Endothelial cell of umbilical vein (primary cell): Measurements from ENCODE around the gene STC2. TPM values are rescaled to one million over a fixed set of nuclear protein-coding genes. Genes with fewer than 3 reads are reported as not detected.
A peak's percentile ranks its signal among the peaks of the same experiment; 100 is the strongest.

Experiments used
- BruUV-seq: library from RNA; stranded (reverse); fragments of 400-500 nt; replicated peaks from 2 replicates; lab custom pipeline; 2021; lab: Mats Ljungman, UMichigan
- CTCF ChIA-PET: fragments of 300-600, 350-600 bp; sonication (Branson Sonifier 250); formaldehyde crosslinking; loops from one replicate; lab custom pipeline; 2021; ENCODE audit warnings: antibody characterized with exemption, inconsistent platforms; lab: Charles Lee
- POLR2A ChIA-PET: fragments of 300-600, 350-600 bp; sonication (Branson Sonifier 250); formaldehyde crosslinking; loops from one replicate; lab custom pipeline; 2021; ENCODE audit warnings: antibody characterized with exemption, inconsistent platforms; lab: Charles Lee
- DNase-seq: peaks from one replicate; pipeline ENCODE4 v3.0.0-alpha.2; 2011; ENCODE audit warnings: low read depth, low spot score
- FAIRE-seq: peaks from 2 replicates; lab custom pipeline; 2011; peaks lifted over from hg19 to GRCh38; lab: Jason Lieb, UNC
- H2AFZ ChIP-seq: 2 replicates; pipeline ENCODE4 v1.6.0; 2012; ENCODE audit warnings: low read depth, low read length, control low read depth, inconsistent platforms
- H3K27ac ChIP-seq: 2 replicates; pipeline ENCODE4 v1.5.1; 2011; ENCODE audit warnings: low read depth, mild to moderate bottlenecking, control low read depth, low read length, moderate library complexity; ENCODE audit not compliant: insufficient read depth
- H3K27me3 ChIP-seq, 2 experiments: 2 replicates each; pipeline versions ENCODE4 v1.6.0 to v1.6.1; 2011; ENCODE audit warnings: low read length in 2 of 2, mixed read lengths in 1 of 2; ENCODE audit not compliant: control insufficient read depth in 2 of 2, insufficient read depth in 2 of 2
- H3K36me3 ChIP-seq, 2 experiments: 2 replicates in 1 of 2; 3 replicates in 1 of 2; pipeline ENCODE4 v1.5.1; 2011; ENCODE audit warnings: low read length in 2 of 2, mild to moderate bottlenecking in 1 of 2, moderate library complexity in 1 of 2; ENCODE audit not compliant: control insufficient read depth in 2 of 2, insufficient read depth in 2 of 2; ENCODE audit errors: extremely low read depth in 1 of 2
- H3K4me1 ChIP-seq: 3 replicates; pipeline ENCODE4 v1.5.1; 2011; ENCODE audit warnings: mild to moderate bottlenecking, low read length; ENCODE audit not compliant: control insufficient read depth, insufficient read depth; ENCODE audit errors: extremely low read depth
- H3K4me2 ChIP-seq: 2 replicates; pipeline ENCODE4 v1.6.1; 2011; ENCODE audit warnings: low read length, control low read depth, mixed read lengths; ENCODE audit not compliant: insufficient read depth
- H3K4me3 ChIP-seq, 3 experiments: fragments of 200-600 bp in 1 of 3; sonication (generic), shearing (Covaris generic) in 1 of 3; replicated peaks in 1 of 3; 2 replicates each; pipeline ENCODE4 v1.5.1; 2011 to 2016; ENCODE audit warnings: control low read depth in 3 of 3, low read length in 3 of 3, mild to moderate bottlenecking in 2 of 3, inconsistent platforms in 1 of 3, low read depth in 1 of 3, moderate library complexity in 1 of 3; ENCODE audit not compliant: insufficient read depth in 1 of 3
- H3K79me2 ChIP-seq: 2 replicates; pipeline ENCODE4 v1.6.0; 2012; ENCODE audit warnings: low read length, inconsistent platforms; ENCODE audit not compliant: control insufficient read depth, insufficient read depth
- H3K9ac ChIP-seq: replicated peaks from 2 replicates; pipeline ENCODE3; 2011; ENCODE audit warnings: low read length, control low read depth; ENCODE audit not compliant: insufficient read depth; ENCODE audit errors: extremely low read depth
- H3K9me1 ChIP-seq: replicated peaks from 3 replicates; pipeline ENCODE4 v1.6.0; 2011; ENCODE audit warnings: mild to moderate bottlenecking, low read length; ENCODE audit not compliant: control insufficient read depth, insufficient read depth; ENCODE audit errors: extremely low read depth
- H3K9me3 ChIP-seq: replicated peaks from 2 replicates; pipeline ENCODE4 v1.5.1; 2012; ENCODE audit warnings: low read length, inconsistent platforms; ENCODE audit not compliant: control insufficient read depth, insufficient read depth
- H4K20me1 ChIP-seq: replicated peaks from 2 replicates; pipeline ENCODE3; 2011; ENCODE audit warnings: mild to moderate bottlenecking, low read length; ENCODE audit not compliant: control insufficient read depth, insufficient read depth; ENCODE audit errors: extremely low read depth
- EZH2 ChIP-seq: IDR thresholded peaks from 2 replicates; pipeline ENCODE4 v1.6.1; 2012; ENCODE audit warnings: borderline replicate concordance, low read depth, mild to moderate bottlenecking, moderate library complexity, low read length, inconsistent platforms; ENCODE audit not compliant: severe bottlenecking
- FOS ChIP-seq: IDR thresholded peaks from 2 replicates; pipeline ENCODE4 v1.6.1; 2011; ENCODE audit warnings: mild to moderate bottlenecking, low read length, moderate library complexity, borderline replicate concordance; ENCODE audit not compliant: insufficient read depth
- GATA2 ChIP-seq: IDR thresholded peaks from 2 replicates; pipeline ENCODE4 v1.7.0; 2011; ENCODE audit warnings: low read depth, mild to moderate bottlenecking, moderate library complexity, mixed read lengths, low read length; ENCODE audit not compliant: insufficient read length, insufficient read depth
- JUN ChIP-seq: IDR thresholded peaks from 2 replicates; pipeline ENCODE4 v1.6.1; 2011; ENCODE audit warnings: borderline replicate concordance, low read depth; ENCODE audit not compliant: insufficient read length, insufficient read depth
- MYC ChIP-seq: IDR thresholded peaks from one replicate; pipeline ENCODE4 v1.6.1; 2011; ENCODE audit warnings: mild to moderate bottlenecking, low read depth, low read length
- POLR2A ChIP-seq: IDR thresholded peaks from 2 replicates; pipeline ENCODE4 v1.6.1; 2012; ENCODE audit warnings: low read depth, mild to moderate bottlenecking, control low read depth, low read length
- POLR2AphosphoS5 ChIP-seq: IDR thresholded peaks from 2 replicates; pipeline ENCODE4 v1.6.1; 2012; ENCODE audit warnings: low read depth, mild to moderate bottlenecking, control low read depth, low read length, moderate library complexity; ENCODE audit not compliant: insufficient read depth
- dilution Hi-C: fragments of 300-500 bp; cut with MboI; formaldehyde crosslinking; loops from one replicate; pipeline ENCODE4 v1.15.0; 2019; ENCODE audit warnings: low sequenced_read_pairs; ENCODE audit not compliant: extremely low pct_ligation_motif_present
- intact Hi-C: fragments of 100-400 bp; cut with micrococcal nuclease; formaldehyde crosslinking; loops from one replicate; pipeline ENCODE4 v1.10.0; 2022
- polyA plus RNA-seq, 4 experiments: library from polyadenylated mRNA; depleted of rRNA in 3 of 4; stranded (reverse) in 3 of 4; unstranded in 1 of 4; fragments of >200 nt; gene quantifications; 2 replicates each; pipeline versions ENCODE4 v1.2.1 to v1.2.3, GENCODE V29; 2011 to 2012; ENCODE audit warnings: missing spikeins in 1 of 4
- total RNA-seq: library from RNA; stranded (reverse); gene quantifications from 2 replicates; pipeline ENCODE4 v1.2.3, GENCODE V29; 2021
- TF ChIP-seq, protein P1 (sequence below), 2 donors: IDR thresholded peaks; 1 replicate in 1 of 2; 2 replicates in 1 of 2; pipeline ENCODE4 v1.5.1; 2011; ENCODE audit warnings: low read length in 2 of 2, mild to moderate bottlenecking in 2 of 2, moderate library complexity in 2 of 2, control low read depth in 1 of 2, inconsistent platforms in 1 of 2, low read depth in 1 of 2; ENCODE audit not compliant: insufficient read depth in 1 of 2; ENCODE audit errors: extremely low read depth in 1 of 2
- TF ChIP-seq, protein P2 (sequence below): IDR thresholded peaks from 2 replicates; pipeline ENCODE4 v1.6.1; 2011; ENCODE audit not compliant: insufficient read depth, insufficient read length

Gene STC2
- total and polyA plus RNA-seq, 2 donors (not counting 3 experiments of a cell fraction or from before 2014, with no cell fraction given), result 19.0 to 26.9 TPM

DNA sequence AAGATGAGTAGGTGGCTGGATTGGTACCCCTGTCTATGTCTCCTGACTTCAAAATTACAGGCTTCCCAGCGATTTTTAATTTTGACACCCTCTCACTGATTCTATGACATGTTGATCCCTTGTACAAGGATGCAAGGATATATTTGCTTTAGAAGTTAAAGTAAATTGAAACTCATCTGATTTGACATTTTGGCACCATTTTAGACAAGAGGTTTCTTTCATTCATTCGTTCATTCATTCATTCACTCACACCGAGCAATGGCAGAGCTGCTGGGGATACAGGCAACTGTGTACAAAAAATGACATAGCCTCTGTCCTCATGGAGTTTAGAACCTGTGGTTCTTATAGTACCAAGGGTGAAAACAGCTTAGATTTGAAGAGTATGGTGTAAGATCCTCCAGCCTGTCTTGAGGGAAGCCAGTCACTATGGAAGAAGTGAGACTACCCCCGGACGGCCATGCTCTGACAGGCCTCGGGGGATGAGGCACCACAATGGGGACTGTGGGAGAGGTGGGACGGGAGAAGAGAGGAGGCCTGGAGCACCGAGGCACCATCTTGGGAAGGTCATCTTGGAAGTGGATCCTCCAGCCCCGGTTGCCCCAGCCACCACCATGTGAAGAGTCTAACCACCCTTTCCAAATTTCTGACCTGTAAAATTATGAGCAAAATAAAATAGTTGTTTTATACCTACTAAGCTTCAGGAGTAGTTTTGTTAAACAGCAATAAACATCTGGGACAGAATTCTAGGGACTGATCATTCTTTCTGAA is 16.2 kb downstream of the STC2 start:
- no peaks in the 10 kb centered on the region for H3K9me1 ChIP-seq
- no peaks in the 10 kb centered on the region for H3K79me2 ChIP-seq
- no peak for DNase-seq
- no peaks in the 10 kb centered on the region for H3K9me3 ChIP-seq
- H3K27ac ChIP-seq, result no peak overlapping the region
- ChIA-PET POLR2A (no interaction called here), CTCF (interaction anchor here (1.2 to 3.4 kb wide), 7 partner anchors 9 to 270 kb away, joined by 3 to 31 read pairs (median 9); no protein-coding TSS in a partner anchor)
- H3K4me3 ChIP-seq, result no peak overlapping the region
- H3K9ac ChIP-seq, result no peak overlapping the region
- no peak overlapping the region for H3K4me2 ChIP-seq
- no peaks in the 10 kb centered on the region for H3K36me3 ChIP-seq
- H3K4me1 ChIP-seq, result no peaks in the 10 kb centered on the region
- FAIRE-seq, result no peak
- dilution Hi-C loops (no loop called here), intact Hi-C loops (no loop called here)
- BruUV-seq, result no TSS peak
- no peaks in the 10 kb centered on the region for H3K27me3 ChIP-seq
- H2AFZ ChIP-seq, result no peak overlapping the region
- H4K20me1 ChIP-seq, result no peaks in the 10 kb centered on the region
- TF ChIP-seq FOS, result no peak
- no peak for TF ChIP-seq GATA2

DNA sequence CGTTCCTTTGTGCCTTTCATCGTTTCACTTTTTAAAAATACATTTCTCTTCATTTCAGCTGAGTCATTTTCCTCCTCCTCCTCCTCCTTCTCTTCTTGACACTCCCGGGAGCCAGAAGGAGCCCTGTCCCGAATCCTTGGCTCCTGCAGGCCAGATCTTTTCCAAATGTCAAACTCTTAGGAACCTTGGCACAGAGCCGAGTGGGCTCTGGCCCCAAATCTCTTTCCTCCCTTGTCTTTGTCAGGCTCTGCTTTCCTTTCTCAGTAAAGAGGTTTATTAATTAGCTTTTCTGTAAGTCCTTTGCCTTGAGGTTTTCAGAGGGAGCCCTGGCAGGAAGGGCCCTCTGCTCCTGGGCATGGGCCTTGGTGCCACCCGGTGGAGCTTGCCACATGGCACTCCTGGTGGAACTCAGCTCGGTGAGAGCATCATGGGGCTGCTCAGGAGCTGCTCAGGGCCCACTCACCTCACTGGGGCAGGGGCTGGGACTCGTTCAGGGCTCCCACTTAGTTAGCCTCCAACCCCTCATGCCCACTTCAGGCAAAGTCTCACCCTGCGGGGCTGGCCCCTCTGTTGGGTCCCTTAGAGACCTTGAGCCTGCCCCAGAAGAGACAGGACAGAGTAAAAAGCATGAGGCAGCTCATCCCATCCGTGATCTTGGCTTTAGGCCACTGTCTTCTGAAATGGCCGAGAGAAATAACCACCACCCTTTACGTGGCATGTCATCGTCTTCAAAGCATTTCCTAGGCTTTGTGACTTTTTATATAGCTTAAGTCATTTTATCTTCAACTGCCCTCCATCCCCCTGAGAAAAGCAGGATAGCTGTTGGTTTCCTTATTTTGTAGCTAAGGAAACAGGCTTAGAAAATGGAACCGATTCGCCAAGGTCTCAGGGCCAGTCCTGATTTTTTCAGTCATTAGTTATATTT is 17.1 kb downstream of the STC2 start:
- H3K36me3 ChIP-seq, result no peaks in the 10 kb centered on the region
- no peaks in the 10 kb centered on the region for H3K79me2 ChIP-seq
- H3K4me1 ChIP-seq, result no peaks in the 10 kb centered on the region
- no peak overlapping the region for H3K27ac ChIP-seq
- intact Hi-C loops, result no loop called here
- H2AFZ ChIP-seq, result peak overlapping the region; percentile 17
- no peak overlapping the region for H3K9ac ChIP-seq
- dilution Hi-C loops, result no loop called here
- H3K4me3 ChIP-seq, result no peak overlapping the region
- no peaks in the 10 kb centered on the region for H4K20me1 ChIP-seq
- no peak overlapping the region for H3K4me2 ChIP-seq
- no TSS peak for BruUV-seq
- TF ChIP-seq FOS, result no peak
- TF ChIP-seq, protein P1, sequence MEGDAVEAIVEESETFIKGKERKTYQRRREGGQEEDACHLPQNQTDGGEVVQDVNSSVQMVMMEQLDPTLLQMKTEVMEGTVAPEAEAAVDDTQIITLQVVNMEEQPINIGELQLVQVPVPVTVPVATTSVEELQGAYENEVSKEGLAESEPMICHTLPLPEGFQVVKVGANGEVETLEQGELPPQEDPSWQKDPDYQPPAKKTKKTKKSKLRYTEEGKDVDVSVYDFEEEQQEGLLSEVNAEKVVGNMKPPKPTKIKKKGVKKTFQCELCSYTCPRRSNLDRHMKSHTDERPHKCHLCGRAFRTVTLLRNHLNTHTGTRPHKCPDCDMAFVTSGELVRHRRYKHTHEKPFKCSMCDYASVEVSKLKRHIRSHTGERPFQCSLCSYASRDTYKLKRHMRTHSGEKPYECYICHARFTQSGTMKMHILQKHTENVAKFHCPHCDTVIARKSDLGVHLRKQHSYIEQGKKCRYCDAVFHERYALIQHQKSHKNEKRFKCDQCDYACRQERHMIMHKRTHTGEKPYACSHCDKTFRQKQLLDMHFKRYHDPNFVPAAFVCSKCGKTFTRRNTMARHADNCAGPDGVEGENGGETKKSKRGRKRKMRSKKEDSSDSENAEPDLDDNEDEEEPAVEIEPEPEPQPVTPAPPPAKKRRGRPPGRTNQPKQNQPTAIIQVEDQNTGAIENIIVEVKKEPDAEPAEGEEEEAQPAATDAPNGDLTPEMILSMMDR (IDR thresholded peaks at IDR 0.05; ENCODE audit: extremely low read depth in 1 of 2, insufficient read depth in 1 of 2, low read depth in 1 of 2, low read length in 2 of 2), result no peak
- TF ChIP-seq POLR2AphosphoS5, result no peak
- TF ChIP-seq MYC, result no peak
- TF ChIP-seq POLR2A, result no peak
- no peak for TF ChIP-seq GATA2
- no peak for TF ChIP-seq EZH2
- no peak for TF ChIP-seq JUN
- TF ChIP-seq, protein P2, sequence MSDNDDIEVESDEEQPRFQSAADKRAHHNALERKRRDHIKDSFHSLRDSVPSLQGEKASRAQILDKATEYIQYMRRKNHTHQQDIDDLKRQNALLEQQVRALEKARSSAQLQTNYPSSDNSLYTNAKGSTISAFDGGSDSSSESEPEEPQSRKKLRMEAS, result no peak
- ChIA-PET CTCF (interaction anchor here (1.2 to 3.4 kb wide), 8 partner anchors 9 to 271 kb away, joined by 3 to 31 read pairs (median 6); no protein-coding TSS in a partner anchor), POLR2A (no interaction called here)
- no peaks in the 10 kb centered on the region for H3K27me3 ChIP-seq
- FAIRE-seq (no peak), DNase-seq (no peak)
- H3K9me3 ChIP-seq, result no peaks in the 10 kb centered on the region
- H3K9me1 ChIP-seq, result no peaks in the 10 kb centered on the region
